Endodermal cell (in vitro differentiated cells): ENCODE data around the gene TMOD1. TPM values are rescaled to one million over a fixed set of nuclear protein-coding genes. Genes with fewer than 3 reads are reported as not detected.
A peak's percentile ranks its signal among the peaks of the same experiment; 100 is the strongest.

Source experiments
- DNase-seq: peaks from one replicate; pipeline ENCODE4 v3.0.0-alpha.2; 2017
- H3K27ac ChIP-seq: 2 replicates; pipeline ENCODE4 v1.5.1; 2013; ENCODE audit warnings: mild to moderate bottlenecking, low read depth, low read length, moderate library complexity
- H3K27me3 ChIP-seq: 2 replicates; pipeline ENCODE4 v1.6.1; 2013; ENCODE audit warnings: mild to moderate bottlenecking, low read length, moderate library complexity; ENCODE audit not compliant: insufficient read depth, control insufficient read depth, poor library complexity, severe bottlenecking
- H3K36me3 ChIP-seq: 2 replicates; pipeline ENCODE4 v1.7.0; 2013; ENCODE audit warnings: mild to moderate bottlenecking, low read length, moderate library complexity; ENCODE audit not compliant: control insufficient read depth, insufficient read depth
- H3K4me1 ChIP-seq: one replicate; pipeline ENCODE4 v1.7.0; 2013; ENCODE audit warnings: low read length; ENCODE audit not compliant: control insufficient read depth, insufficient read depth
- H3K4me3 ChIP-seq: 2 replicates; pipeline ENCODE4 v1.5.1; 2013; ENCODE audit warnings: mild to moderate bottlenecking, low read length, moderate library complexity
- H3K9ac ChIP-seq: 2 replicates; pipeline ENCODE4 v1.6.1; 2013; ENCODE audit warnings: mild to moderate bottlenecking, low read length, moderate library complexity; ENCODE audit not compliant: poor library complexity, severe bottlenecking; ENCODE audit errors: extremely low read depth
- H3K9me3 ChIP-seq: 2 replicates; pipeline ENCODE4 v1.6.1; 2013; ENCODE audit warnings: mild to moderate bottlenecking, low read length, moderate library complexity; ENCODE audit not compliant: control insufficient read depth
- H3K27ac Mint-ChIP-seq: 2 replicates; pipeline ENCODE4 v1.8.0; 2020; ENCODE audit warnings: mixed read lengths
- H3K27me3 Mint-ChIP-seq: 2 replicates; pipeline ENCODE4 v1.8.0; 2021; ENCODE audit warnings: mild to moderate bottlenecking, mixed read lengths; ENCODE audit not compliant: insufficient read depth
- H3K36me3 Mint-ChIP-seq: 2 replicates; pipeline ENCODE4 v1.8.0; 2020; ENCODE audit warnings: low read depth, mixed read lengths
- H3K4me1 Mint-ChIP-seq: 2 replicates; pipeline ENCODE4 v1.8.0; 2020; ENCODE audit warnings: mixed read lengths
- H3K4me3 Mint-ChIP-seq: 2 replicates; pipeline ENCODE4 v1.8.0; 2020; ENCODE audit warnings: mild to moderate bottlenecking, moderate library complexity, mixed read lengths
- H3K9me3 Mint-ChIP-seq: 2 replicates; pipeline ENCODE4 v1.8.0; 2020; ENCODE audit warnings: mild to moderate bottlenecking, mixed read lengths
- WGBS, 2 experiments: methylation state at CpG; one replicate each; pipeline versions ENCODE4 v1.1.5 to v1.1.7; 2013; ENCODE audit warnings: missing lambda C conversion rate in 2 of 2, mixed read lengths in 1 of 2; ENCODE audit not compliant: insufficient coverage in 1 of 2, insufficient read length in 1 of 2; 5-methylcytosine and 5-hydroxymethylcytosine counted together
- total RNA-seq, 2 donors: library from RNA; stranded (reverse); fragmentation: NEBNext Ultra II Directional in 1 of 2; extraction: Animal tissue kit (Norgen Biotek cat#: 25700) in 1 of 2; gene quantifications; 2 replicates in 1 of 2; 3 replicates in 1 of 2; pipeline ENCODE4 v1.2.1, GENCODE V29; 2021
- TF ChIP-seq, protein P1 (sequence below): fragments of 200-600 bp; sonication (generic); conservative IDR thresholded peaks from 2 replicates; pipeline ENCODE4 v1.5.0; 2021; ENCODE audit warnings: antibody characterized with exemption, mild to moderate bottlenecking

TMOD1 gene
- total RNA-seq, 2 donors from 2014 or later, result 3.6 to 7.1 TPM

DNA sequence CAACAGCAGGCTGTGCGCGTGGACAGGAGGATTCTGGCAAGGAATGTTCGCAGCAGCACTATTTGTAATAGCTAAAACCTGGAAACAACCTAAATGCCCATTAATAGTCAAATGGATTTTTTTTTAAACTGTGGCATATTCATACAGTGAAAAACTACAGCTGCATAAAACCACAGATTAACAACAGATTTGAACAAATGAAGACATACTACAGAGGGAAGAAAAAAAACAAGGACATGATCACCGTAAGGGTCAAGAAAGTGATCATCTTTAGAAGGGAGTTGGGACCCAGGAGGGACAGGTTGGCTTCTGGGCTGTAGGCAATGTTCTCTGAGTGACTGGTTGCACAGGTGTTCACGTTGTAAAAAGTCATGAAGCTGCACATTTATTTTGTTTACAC lies 1.2 kb upstream of the TMOD1 start:
- Mint-ChIP-seq H3K36me3 (peaks cover 22% of the 10 kb centered on the region), H3K9me3 (peaks cover 20% of the 10 kb centered on the region), H3K27ac (no peak overlapping the region), H3K4me1 (peaks cover 3% of the 10 kb centered on the region), H3K27me3 (peaks cover 61% of the 10 kb centered on the region), H3K4me3 (no peak overlapping the region)
- Histone ChIP-seq H3K27ac (no peak overlapping the region), H3K36me3 (peaks cover 20% of the 10 kb centered on the region), H3K9me3 (peaks cover 11% of the 10 kb centered on the region), H3K4me3 (no peak overlapping the region), H3K27me3 (peaks cover 47% of the 10 kb centered on the region), H3K9ac (no peak overlapping the region), H3K4me1 (no peaks in the 10 kb centered on the region)
- TF ChIP-seq, protein P1, sequence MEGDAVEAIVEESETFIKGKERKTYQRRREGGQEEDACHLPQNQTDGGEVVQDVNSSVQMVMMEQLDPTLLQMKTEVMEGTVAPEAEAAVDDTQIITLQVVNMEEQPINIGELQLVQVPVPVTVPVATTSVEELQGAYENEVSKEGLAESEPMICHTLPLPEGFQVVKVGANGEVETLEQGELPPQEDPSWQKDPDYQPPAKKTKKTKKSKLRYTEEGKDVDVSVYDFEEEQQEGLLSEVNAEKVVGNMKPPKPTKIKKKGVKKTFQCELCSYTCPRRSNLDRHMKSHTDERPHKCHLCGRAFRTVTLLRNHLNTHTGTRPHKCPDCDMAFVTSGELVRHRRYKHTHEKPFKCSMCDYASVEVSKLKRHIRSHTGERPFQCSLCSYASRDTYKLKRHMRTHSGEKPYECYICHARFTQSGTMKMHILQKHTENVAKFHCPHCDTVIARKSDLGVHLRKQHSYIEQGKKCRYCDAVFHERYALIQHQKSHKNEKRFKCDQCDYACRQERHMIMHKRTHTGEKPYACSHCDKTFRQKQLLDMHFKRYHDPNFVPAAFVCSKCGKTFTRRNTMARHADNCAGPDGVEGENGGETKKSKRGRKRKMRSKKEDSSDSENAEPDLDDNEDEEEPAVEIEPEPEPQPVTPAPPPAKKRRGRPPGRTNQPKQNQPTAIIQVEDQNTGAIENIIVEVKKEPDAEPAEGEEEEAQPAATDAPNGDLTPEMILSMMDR, result no peak
- whole genome bisulfite sequencing, 2 experiments, result 67 to 83% methylated on average over 1 to 5 of the region's 5 CpGs
- no peak for DNase-seq

DNA sequence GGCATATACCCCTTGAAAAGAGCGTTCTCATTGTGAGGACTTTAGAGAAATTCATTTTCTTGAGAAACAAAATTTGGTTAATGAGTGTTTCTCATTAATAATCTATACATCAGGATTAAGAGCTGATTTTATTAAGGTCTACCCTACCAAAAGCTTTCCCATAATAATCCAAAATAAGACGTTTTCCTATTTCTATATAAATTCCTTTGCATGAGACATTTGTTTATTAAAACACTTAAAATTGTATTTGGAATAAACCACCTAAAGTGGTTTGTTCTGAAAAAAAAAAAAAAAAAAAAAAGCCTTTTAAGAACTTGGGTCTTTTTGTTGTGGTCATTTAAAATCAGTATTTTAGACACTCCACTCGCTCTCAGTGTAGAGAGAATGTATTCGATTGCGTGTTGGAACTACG lies 695 bp upstream of the TMOD1 start:
- Histone ChIP-seq H3K27ac (no peak overlapping the region), H3K9me3 (peaks cover 11% of the 10 kb centered on the region), H3K4me3 (peak overlapping the region; percentile 75), H3K36me3 (peaks cover 15% of the 10 kb centered on the region), H3K4me1 (no peaks in the 10 kb centered on the region), H3K9ac (no peak overlapping the region), H3K27me3 (peaks cover 47% of the 10 kb centered on the region)
- no peak overlapping the region for H3K27ac Mint-ChIP-seq
- peak overlapping the region; percentile 64 for H3K4me3 Mint-ChIP-seq
- TF ChIP-seq, protein P1, result no peak
- H3K9me3 Mint-ChIP-seq, result peaks cover 20% of the 10 kb centered on the region
- H3K36me3 Mint-ChIP-seq, result peaks cover 17% of the 10 kb centered on the region
- H3K27me3 Mint-ChIP-seq, result peaks cover 61% of the 10 kb centered on the region
- DNase-seq, result no peak
- H3K4me1 Mint-ChIP-seq, result peaks cover 3% of the 10 kb centered on the region
- 0 to 12% methylated on average over 2 to 5 of the region's 6 CpGs for WGBS, 2 experiments

DNA sequence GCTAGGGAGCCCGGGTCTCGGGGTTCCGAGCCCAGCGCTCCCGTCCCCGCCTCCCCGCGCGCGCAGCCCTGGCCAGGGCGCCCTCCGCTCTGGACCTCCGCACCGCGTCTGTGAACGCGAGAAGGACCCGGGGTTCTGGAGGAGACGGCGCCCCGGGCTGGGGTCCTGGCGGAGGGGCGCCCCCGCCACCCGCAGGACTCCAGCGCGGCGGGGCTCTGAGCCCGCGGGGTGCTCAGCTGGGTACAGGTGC lies 431 bp downstream of the TMOD1 start:
- Mint-ChIP-seq H3K4me1 (peaks cover 3% of the 10 kb centered on the region), H3K4me3 (peak overlapping the region; percentile 64), H3K27me3 (peaks cover 61% of the 10 kb centered on the region), H3K27ac (no peak overlapping the region), H3K9me3 (peaks cover 18% of the 10 kb centered on the region), H3K36me3 (peaks cover 7% of the 10 kb centered on the region)
- H3K27ac ChIP-seq, result no peak overlapping the region
- peak overlapping the region; percentile 82 for H3K4me3 ChIP-seq
- peak; percentile 72 for DNase-seq
- TF ChIP-seq, protein P1, result no peak
- no peaks in the 10 kb centered on the region for H3K4me1 ChIP-seq
- peaks cover 6% of the 10 kb centered on the region for H3K36me3 ChIP-seq
- H3K9ac ChIP-seq, result no peak overlapping the region
- peaks cover 6% of the 10 kb centered on the region for H3K9me3 ChIP-seq
- H3K27me3 ChIP-seq, result peaks cover 47% of the 10 kb centered on the region
- 1% methylated on average over 30 of the region's 30 CpGs; no CpG with 5 or more reads in 1 of the 2 experiments for WGBS, 2 experiments
